Stimulated activated effector memory CD8-positive, alpha-beta T cell treated with anti-CD3 and anti-CD28 coated beads, Interleukin-12 subunit alpha, Interleukin-12 subunit beta, amount 100 ng/mL, for 72 hours (primary cell): Measurements from ENCODE around the gene CPNE5.
"Not testable (repeated sequence)": the region's sequence is repeated elsewhere in the genome, so short reads cannot be mapped to it uniquely, and the experiment has no call there.

Experiments used
- ATAC-seq: fragments of 150-1000 bp; cut with Tn5 transposase; 2 replicates; pipeline ENCODE4 v1.10.0; 2021
- DNase-seq, 2 donors: peaks; one replicate each; pipeline ENCODE4 v3.0.0; 2021 to 2022; ENCODE audit warnings: low spot score in 2 of 2
- H3K27ac Mint-ChIP-seq: one replicate; pipeline ENCODE4 v1.8.0; 2022; ENCODE audit warnings: mild to moderate bottlenecking, mixed read lengths
- H3K36me3 Mint-ChIP-seq: one replicate; pipeline ENCODE4 v1.8.0; 2022; ENCODE audit warnings: mild to moderate bottlenecking, mixed read lengths
- H3K4me1 Mint-ChIP-seq: one replicate; pipeline ENCODE4 v1.8.0; 2022; ENCODE audit warnings: mixed read lengths
- H3K4me3 Mint-ChIP-seq: one replicate; pipeline ENCODE4 v1.8.0; 2022; ENCODE audit warnings: mild to moderate bottlenecking, mixed read lengths
- H3K9me3 Mint-ChIP-seq: one replicate; pipeline ENCODE4 v1.8.0; 2022; ENCODE audit warnings: mixed read lengths

The CPNE5 gene

GRCh38 chr6:36817176-36817817 is 21.9 kb downstream of the CPNE5 start:
- Mint-ChIP-seq H3K36me3 (no peaks in the 10 kb centered on the region), H3K4me3 (no peak overlapping the region), H3K4me1 (no peaks in the 10 kb centered on the region), H3K27ac (no peak overlapping the region), H3K9me3 (no peaks in the 10 kb centered on the region)
- DNase-seq (no peak), ATAC-seq (no peak)

DNA sequence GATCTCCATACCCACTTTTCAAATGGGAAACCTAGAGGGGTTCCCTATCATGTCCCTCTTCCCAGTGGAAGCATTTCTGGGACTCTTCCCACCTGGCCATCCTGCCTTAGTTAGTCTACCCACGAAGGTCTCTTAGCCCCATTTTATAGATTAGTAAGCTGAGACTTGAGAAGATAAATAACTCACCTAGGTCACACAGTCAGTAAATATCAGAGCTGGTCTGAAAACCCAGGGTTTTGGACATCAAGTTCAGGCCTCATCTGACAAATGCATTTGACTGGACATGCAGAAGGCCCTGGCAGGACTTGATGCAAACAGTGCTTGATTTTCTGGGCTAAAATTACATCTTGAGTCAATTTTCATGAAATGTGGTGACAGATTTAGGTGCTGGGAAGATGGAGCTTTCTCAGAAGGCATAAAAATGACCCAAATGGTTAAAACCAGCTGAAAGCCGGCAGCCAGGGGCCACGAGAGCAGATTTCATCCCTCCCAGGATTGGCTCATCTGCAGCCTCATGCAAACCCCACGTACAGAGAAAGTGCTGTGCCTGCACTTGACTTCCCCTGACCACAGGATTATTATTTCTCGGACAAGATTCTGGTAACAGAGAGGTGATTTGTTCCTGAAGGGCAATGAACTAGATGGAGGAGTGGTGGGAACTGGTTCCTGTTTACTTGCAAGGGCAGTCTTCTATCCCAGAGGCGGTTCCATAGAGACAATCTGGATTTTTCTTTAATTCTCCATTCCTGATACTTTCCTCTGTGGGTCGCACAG is 23.1 kb downstream of the CPNE5 start:
- no peaks in the 10 kb centered on the region for H3K4me1 Mint-ChIP-seq
- no peak overlapping the region for H3K4me3 Mint-ChIP-seq
- no peaks in the 10 kb centered on the region for H3K9me3 Mint-ChIP-seq
- DNase-seq (no peak), ATAC-seq (no peak)
- H3K36me3 Mint-ChIP-seq = no peaks in the 10 kb centered on the region
- H3K27ac Mint-ChIP-seq = no peak overlapping the region

DNA sequence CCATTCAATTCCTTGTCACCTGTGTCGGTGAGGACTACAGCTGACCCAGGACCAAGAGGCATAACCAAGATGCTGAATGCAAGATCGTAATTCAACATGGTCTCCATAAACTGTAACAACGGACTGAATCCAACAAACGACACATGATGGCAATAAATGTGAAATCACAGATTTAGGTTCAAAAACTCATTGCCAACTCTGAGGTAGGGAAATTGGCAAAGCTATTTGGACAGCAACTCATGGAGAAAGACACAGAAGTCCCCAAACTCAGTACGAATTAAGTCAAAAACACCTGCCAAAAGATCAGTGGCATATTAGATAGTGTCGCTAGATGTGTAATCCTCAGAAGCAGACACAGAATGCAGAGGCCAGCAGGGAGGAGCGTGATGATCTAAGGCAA is 25.0 kb downstream of the CPNE5 start:
- Mint-ChIP-seq H3K4me1 (no peaks in the 10 kb centered on the region), H3K36me3 (no peaks in the 10 kb centered on the region), H3K4me3 (no peak overlapping the region), H3K27ac (no peak overlapping the region), H3K9me3 (no peaks in the 10 kb centered on the region)
- ATAC-seq (no peak), DNase-seq (no peak)

- H3K4me1 Mint-ChIP-seq = no peaks in the 10 kb centered on the region
- no peaks in the 10 kb centered on the region for H3K36me3 Mint-ChIP-seq
- no peak overlapping the region for H3K4me3 Mint-ChIP-seq
- no peak overlapping the region for H3K27ac Mint-ChIP-seq
- ATAC-seq (no peak), DNase-seq (no peak)
- no peaks in the 10 kb centered on the region for H3K9me3 Mint-ChIP-seq
Measured at GRCh38 chr6:36813526-36813925, 25.7 kb downstream of the CPNE5 start.

DNA sequence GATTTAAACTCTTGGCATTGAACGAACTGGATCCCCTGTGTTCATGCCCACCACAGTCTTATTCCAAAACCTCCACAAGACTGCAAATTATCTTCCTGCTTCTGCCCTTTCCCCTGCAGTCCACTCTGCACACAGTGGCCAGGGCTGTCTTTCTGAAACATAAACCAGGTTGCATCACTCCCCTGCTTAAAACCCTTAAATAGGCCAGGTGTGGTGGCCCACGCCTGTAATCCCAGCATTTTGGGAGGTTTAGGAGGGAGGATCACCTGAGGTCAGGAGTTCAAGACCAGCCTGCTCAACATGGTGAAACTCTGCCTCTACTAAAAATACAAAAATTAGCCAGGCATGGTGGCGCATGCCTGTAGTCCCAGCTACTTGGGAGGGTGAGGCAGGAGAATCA is 26.2 kb downstream of the CPNE5 start:
- not testable (repeated sequence) for ATAC-seq, H3K36me3 Mint-ChIP-seq, H3K9me3 Mint-ChIP-seq, H3K27ac Mint-ChIP-seq, DNase-seq, H3K4me1 Mint-ChIP-seq, H3K4me3 Mint-ChIP-seq

GRCh38 chr6:36809941-36810803 is 29.1 kb downstream of the CPNE5 start:
- Mint-ChIP-seq H3K9me3 (no peaks in the 10 kb centered on the region), H3K36me3 (no peaks in the 10 kb centered on the region), H3K27ac (peak overlapping the region; percentile 29), H3K4me3 (no peak overlapping the region), H3K4me1 (no peaks in the 10 kb centered on the region)
- DNase-seq = no peak
- no peak for ATAC-seq

- no peaks in the 10 kb centered on the region for H3K36me3 Mint-ChIP-seq
- H3K4me1 Mint-ChIP-seq = no peaks in the 10 kb centered on the region
- H3K4me3 Mint-ChIP-seq = no peak overlapping the region
- no peak for DNase-seq
- peak overlapping the region; percentile 29 for H3K27ac Mint-ChIP-seq
- H3K9me3 Mint-ChIP-seq = no peaks in the 10 kb centered on the region
- no peak for ATAC-seq
Measured at GRCh38 chr6:36809156-36809555, 30.1 kb downstream of the CPNE5 start.

DNA sequence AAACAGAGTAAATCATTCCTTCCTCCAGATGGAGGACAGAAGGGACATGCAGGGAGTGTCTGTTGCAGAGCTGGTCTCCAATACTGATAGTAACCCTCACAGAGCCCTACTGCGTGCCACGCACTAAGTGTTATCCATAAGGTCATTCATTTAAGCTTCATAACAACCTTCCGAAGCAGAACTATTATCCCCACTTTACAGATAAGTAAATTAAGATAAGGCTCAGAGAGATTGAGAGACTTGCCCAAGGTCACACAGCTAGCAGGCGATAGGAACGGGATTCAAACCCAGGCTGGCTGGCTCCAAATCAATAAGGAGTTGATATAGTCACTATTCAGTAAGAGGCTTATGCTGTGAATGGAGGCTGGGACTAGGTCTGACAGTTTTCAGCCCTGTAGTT is 30.6 kb downstream of the CPNE5 start:
- Mint-ChIP-seq H3K27ac (peak overlapping the region; percentile 29), H3K36me3 (no peaks in the 10 kb centered on the region), H3K9me3 (no peaks in the 10 kb centered on the region), H3K4me1 (no peaks in the 10 kb centered on the region), H3K4me3 (no peak overlapping the region)
- DNase-seq (no peak), ATAC-seq (no peak)

DNA sequence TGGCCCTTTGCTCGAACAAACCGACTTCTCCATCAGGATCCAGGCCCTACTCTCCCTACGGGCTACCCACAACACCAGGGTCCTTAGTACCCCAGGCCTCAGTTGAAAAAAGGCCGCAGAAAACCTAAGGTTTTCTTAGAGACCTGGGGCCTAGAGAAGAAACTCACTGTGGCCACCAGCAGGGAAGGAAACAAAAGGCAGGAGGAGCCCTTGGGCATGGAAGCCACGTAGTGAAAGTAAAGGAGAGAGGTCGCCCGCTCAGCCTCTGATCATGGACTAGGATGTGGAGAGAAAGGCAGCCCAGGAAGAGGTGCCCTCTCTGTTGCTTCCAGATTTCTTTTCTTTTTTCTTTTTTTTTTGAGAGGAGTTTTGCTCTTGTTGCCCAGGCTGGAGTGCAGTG is 31.5 kb downstream of the CPNE5 start:
- no peaks in the 10 kb centered on the region for H3K36me3 Mint-ChIP-seq
- no peak for ATAC-seq
- H3K4me1 Mint-ChIP-seq = no peaks in the 10 kb centered on the region

DNA sequence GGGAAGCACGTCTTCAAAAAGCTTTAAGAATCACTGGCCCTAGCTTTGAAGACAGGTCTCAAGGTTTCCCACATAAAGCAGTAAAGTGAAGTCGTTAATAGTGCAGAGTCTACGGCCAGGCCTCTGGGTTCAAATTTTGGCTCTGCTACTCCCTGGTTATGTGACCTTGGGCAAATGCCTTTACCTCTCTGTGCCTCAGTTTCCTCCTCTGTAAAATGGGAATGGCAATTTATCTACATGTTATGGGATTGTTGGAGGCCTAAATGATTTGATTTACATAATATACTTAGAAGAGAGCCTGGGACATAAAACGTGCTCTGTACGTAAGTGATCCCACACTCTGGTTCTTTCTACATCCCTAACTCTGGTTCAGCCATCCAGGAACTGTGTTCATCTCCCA is 32.1 kb downstream of the CPNE5 start:
- DNase-seq (no peak), ATAC-seq (no peak)
- no peaks in the 10 kb centered on the region for H3K36me3 Mint-ChIP-seq
- H3K4me3 Mint-ChIP-seq = no peak overlapping the region
- no peaks in the 10 kb centered on the region for H3K4me1 Mint-ChIP-seq
- H3K27ac Mint-ChIP-seq = no peak overlapping the region
- H3K9me3 Mint-ChIP-seq = no peaks in the 10 kb centered on the region

More for the DNA sequence above, 31.5 kb downstream of the CPNE5 start:
- Mint-ChIP-seq H3K4me3 (no peak overlapping the region), H3K9me3 (no peaks in the 10 kb centered on the region), H3K27ac (no peak overlapping the region)
- no peak for DNase-seq

DNA sequence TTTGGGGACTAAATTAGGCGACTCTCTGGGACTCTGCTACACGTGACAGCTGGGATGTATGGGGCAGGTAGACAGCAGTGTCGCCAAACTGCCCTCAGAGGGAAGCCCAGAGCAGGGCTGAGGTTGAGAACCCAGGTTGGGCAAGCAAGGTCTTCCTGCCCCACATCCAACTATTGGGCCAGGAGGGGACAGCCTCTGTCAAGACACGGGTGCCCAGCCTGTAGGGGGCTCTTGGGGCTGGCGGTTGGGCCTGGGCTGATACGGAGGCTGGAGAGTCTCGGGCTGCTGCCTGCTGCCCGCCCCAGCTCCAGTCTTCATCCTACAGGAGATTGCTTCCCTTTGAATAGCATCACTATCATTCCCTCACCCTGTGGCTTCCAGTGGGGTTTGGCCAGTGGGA is 33.3 kb downstream of the CPNE5 start:
- H3K36me3 Mint-ChIP-seq = no peaks in the 10 kb centered on the region
- H3K9me3 Mint-ChIP-seq = no peaks in the 10 kb centered on the region
- H3K4me1 Mint-ChIP-seq = no peaks in the 10 kb centered on the region
- no peak overlapping the region for H3K27ac Mint-ChIP-seq
- ATAC-seq = no peak
- no peak for DNase-seq
- H3K4me3 Mint-ChIP-seq = no peak overlapping the region

DNA sequence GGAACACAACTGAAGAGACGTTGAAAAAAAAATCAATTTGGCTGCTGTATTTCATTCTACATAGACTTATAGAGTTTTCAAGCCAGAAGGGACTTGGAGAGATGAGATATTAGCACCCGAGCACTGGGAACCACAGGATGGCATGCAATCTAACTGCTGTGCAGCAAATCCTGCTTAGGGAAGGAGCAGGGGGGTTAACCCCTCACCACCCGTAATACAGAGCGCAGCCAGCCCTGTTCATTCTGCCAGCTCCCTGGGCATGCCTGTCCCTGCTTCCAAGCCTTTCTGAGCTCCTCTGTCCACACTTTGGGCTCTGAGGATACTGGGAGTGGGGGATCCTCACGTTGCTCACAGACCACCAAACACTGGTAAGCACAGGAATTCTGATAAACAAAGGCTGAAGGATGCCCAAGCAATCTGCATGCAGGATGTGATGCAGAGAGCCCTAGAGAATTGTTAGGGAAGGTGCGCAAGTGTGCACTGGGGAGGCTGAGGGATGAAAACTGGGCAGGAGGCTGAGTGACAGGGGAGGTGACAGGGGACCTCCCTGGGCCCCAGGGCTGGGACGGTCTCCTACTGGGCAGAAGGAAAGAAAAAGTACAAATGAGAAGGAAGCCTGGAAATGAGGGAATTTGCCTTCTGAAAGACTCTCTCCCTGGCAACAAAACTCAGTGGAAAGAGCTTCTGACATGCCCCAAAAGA is 34.0 kb downstream of the CPNE5 start:
- ATAC-seq (no peak), DNase-seq (no peak)
- H3K9me3 Mint-ChIP-seq = no peaks in the 10 kb centered on the region
- H3K36me3 Mint-ChIP-seq = no peaks in the 10 kb centered on the region
- H3K4me3 Mint-ChIP-seq = no peak overlapping the region
- no peaks in the 10 kb centered on the region for H3K4me1 Mint-ChIP-seq
- no peak overlapping the region for H3K27ac Mint-ChIP-seq

DNA sequence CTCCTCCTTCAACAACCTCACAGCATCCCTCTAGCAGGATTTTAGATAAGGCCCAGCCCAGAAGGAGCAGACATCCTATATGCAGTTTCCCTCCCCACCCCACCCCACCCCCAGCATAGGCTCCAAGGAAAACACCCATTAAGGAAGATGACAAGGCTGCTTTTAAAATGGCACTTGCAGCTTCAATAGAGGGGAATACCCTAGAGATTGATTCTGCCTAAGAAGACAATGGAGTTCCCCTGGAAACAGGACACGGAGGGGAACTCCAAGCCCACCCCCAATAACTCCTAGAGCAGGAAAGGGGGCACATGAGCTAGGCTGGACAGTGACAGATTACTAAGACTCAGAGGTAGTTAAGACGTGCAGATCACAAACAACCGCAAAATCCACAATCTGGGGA is 34.7 kb downstream of the CPNE5 start:
- H3K36me3 Mint-ChIP-seq = no peaks in the 10 kb centered on the region
- ATAC-seq (no peak), DNase-seq (no peak)
- no peaks in the 10 kb centered on the region for H3K4me1 Mint-ChIP-seq
- H3K9me3 Mint-ChIP-seq = no peaks in the 10 kb centered on the region
- no peak overlapping the region for H3K4me3 Mint-ChIP-seq
- H3K27ac Mint-ChIP-seq = no peak overlapping the region

- no peak overlapping the region for H3K4me3 Mint-ChIP-seq
- H3K27ac Mint-ChIP-seq = no peak overlapping the region
- no peaks in the 10 kb centered on the region for H3K36me3 Mint-ChIP-seq
- ATAC-seq (no peak), DNase-seq (no peak)
- H3K4me1 Mint-ChIP-seq = no peaks in the 10 kb centered on the region
- no peaks in the 10 kb centered on the region for H3K9me3 Mint-ChIP-seq
Measured at GRCh38 chr6:36803908-36804307, 35.3 kb downstream of the CPNE5 start.

- DNase-seq (no peak), ATAC-seq (no peak)
- Mint-ChIP-seq H3K36me3 (no peaks in the 10 kb centered on the region), H3K9me3 (no peaks in the 10 kb centered on the region), H3K4me3 (no peak overlapping the region), H3K27ac (no peak overlapping the region), H3K4me1 (no peaks in the 10 kb centered on the region)
Measured at GRCh38 chr6:36803482-36803881, 35.8 kb downstream of the CPNE5 start.
